GM10266 (cell line): ENCODE measurements around the gene CADM1.

ENCODE experiments used
- DNase-seq: peaks from one replicate; pipeline ENCODE4 v3.0.0; 2012; ENCODE audit errors: extremely low spot score
- CTCF ChIP-seq: IDR thresholded peaks from 2 replicates; pipeline ENCODE4 v1.5.1; 2012; ENCODE audit warnings: mild to moderate bottlenecking, low read depth; ENCODE audit not compliant: control insufficient read depth, insufficient read depth; ENCODE audit errors: missing control alignments

The CADM1 gene

GRCh38 chr11:115134926-115135325 lies 369.3 kb downstream of the CADM1 start:
- no peak for DNase-seq
- TF ChIP-seq CTCF, result no peak

- no peak for TF ChIP-seq CTCF
These were observed 370.6 kb downstream of the CADM1 start for GRCh38 chr11:115133475-115134209.

DNA sequence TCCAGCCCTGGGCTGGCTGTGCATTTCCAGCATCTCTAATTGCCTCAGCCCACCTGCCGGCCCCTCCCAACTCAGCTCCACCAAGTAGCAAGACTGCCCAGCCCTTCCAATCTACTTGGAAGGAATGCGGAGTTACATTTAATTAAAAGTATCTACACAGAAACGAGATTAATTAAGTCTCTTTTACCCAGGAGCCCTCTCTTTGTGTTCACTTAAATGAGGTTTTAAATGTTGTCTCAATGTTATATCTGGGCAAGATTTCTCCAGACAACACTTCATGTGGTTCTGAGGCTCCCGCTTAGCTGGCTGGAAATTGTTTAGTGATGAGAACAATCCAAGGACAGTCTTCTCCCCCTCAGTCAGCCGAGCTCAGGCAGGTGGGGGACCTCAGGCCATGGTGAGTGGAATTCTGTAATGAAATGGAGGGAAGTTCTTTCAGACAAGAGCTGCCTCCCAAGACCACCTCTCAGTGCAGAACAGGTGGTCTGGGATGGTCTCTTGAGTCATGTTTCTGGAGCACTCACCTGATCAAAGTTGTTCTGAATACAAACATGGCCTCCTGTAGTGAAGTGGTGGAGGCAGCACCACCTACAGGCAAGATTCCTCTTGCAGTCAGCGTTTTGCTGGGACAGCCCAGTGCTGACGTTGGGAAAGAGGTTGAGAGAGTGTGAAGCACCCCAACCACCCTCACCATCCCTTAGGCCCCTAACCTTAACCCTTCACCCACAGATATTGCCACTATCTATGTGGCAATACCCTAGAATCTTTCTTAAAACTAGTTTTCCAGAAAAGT lies 371.6 kb downstream of the CADM1 start:
- DNase-seq, result peak; percentile 49
- peak; percentile 70 for TF ChIP-seq CTCF

More at GRCh38 chr11:115133475-115134209, 370.6 kb downstream of the CADM1 start:
- DNase-seq, result no peak

DNA sequence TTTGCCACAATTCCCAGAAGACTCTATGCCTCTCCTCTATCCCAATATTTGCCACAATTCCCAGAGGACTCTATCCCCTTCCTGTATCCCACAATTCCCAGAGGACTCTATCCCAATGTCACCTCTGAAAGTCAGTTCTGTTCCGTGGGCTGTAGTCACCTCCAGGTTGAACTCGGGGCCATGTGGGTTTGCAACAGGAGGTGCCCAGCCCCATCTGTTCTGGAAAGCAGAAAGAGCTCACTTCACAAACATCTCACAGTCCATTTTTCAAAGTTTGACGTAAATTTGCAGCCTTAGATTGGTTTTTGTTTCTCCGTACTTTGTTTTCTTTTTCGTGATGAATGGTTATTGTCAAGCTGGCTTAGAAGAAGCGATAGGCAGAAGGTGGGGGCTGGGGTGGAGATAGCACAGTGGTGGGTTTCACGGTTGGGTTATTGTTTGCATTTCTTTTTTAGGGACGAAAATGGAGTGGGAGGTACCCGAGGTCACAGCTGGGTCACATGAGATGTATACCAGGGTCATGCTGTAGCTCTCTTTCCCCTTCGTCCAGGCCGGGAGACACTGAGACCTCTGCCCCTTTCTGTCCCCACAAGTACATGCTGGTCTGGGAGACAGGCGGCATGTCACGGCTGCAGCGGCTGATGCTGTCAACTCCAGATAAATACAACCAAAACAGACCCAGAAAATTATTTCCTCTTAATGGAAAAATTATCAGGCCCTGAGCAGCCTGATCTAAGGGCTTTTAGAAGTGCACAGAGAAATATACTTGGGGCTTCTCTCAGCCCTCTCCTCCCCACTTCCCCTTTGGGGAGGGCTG lies 374.5 kb downstream of the CADM1 start:
- TF ChIP-seq CTCF, result no peak
- no peak for DNase-seq

DNA sequence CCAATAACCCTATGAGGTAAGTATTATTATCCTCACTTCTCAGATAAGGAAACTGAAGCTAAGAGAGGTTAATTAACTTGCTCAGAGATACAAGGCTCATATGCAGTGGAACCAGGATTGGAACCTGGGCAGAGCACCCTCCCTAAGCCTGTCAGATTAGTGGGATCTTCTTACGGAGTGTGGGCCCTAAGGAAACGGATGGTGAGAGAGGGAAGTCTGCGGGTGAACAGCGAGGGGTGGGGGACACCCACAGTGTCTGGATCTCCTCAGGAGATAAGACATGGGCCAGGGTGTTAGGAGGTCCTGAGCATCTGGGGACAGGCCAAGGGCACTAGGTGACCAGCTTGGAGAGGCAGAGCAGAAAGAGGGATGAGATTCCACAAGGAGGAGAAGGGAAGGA lies 376.0 kb downstream of the CADM1 start:
- TF ChIP-seq CTCF, result no peak
- no peak for DNase-seq

DNA sequence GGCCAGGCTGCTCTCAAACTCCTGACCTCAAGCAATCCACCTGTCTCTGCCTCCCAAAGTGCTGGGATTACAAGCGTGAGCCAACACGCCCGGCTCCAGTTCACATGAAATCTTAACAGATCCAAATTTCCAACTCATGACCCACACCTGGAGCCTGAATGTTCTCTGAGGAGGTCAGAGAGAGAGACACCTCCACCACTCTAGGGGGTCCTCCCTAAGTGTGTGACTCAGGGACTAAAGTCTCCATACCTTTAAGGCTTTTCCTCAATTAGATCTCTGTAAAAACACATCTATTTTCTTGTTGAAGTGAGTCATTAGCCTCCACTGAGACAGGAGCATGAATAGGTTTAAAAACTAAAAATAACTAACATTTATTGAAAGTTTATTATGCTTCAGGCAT lies 376.4 kb downstream of the CADM1 start:
- no peak for DNase-seq
- no peak for TF ChIP-seq CTCF
